Measurements from ENCODE around the gene IFNA2.

The IFNA2 gene

DNA sequence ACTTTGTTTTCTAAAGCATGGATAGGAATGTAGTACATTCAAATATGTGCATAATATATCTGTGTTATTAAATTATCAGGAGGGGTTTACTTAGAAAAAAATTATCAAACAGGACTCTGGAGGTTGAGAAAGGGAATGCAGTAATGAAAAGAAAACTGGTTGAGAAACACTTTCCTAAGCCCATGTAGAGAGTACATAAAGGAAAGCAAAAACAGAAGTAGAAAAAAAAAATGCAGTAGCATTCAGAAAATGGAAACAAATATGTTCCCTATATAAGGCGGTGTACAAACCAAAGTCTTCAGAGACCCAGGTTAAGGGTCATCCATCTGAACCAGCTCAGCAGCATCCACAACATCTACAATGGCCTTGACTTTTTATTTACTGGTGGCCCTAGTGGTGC, 23.6 kb upstream of the IFNA2 start, which contains the start of gene IFNA8:
Gene IFNA8, plus strand, starts transcription at position 301 of the 400 bp plus-strand sequence. Its CDS starts 60 bp downstream, at position 361.
- Histone ChIP-seq H4K20me1 (ENCODE audit: insufficient read depth, low read length) (no peaks in the 10 kb centered on the region), H3K79me2 (ENCODE audit: insufficient read depth, low read length) (no peaks in the 10 kb centered on the region)

DNA sequence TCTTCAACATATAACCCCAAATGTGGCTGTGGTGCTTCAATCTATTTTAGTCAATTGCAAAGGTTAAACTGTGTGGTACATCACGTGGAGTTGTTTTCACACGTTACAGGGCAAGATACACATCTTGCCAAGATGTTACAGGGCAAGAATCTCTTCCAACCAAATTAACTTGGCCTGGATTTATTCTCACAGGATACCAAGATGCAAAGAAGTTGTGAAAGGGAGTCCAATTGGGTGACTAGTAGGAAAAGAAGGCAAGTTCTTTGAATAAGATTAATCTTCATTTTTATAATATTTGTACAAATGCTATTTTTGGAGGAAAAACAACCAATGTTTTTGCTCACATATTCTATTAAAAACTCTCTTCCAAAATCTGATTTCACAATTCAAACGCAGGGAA, 18.9 kb upstream of the IFNA2 start:
- Histone ChIP-seq H3K4me2 (ENCODE audit: insufficient read depth, low read length) (no peak overlapping the region), H3K27me3 (ENCODE audit: insufficient read depth, low read length, poor library complexity) (peaks cover 5% of the 10 kb centered on the region), H3K9me3 (ENCODE audit: insufficient read depth, low read length, severe bottlenecking) (no peaks in the 10 kb centered on the region), H3K4me3 (ENCODE audit: low read depth in 1 of 2, low read length in 2 of 2) (no peak overlapping the region), H2AFZ (ENCODE audit: low read depth, low read length) (no peak overlapping the region), H3K4me1 (ENCODE audit: insufficient read depth, low read length) (no peaks in the 10 kb centered on the region), H3K79me2 (ENCODE audit: insufficient read depth, low read length) (no peaks in the 10 kb centered on the region), H3K9ac (ENCODE audit: low read depth, low read length) (no peak overlapping the region), H3K27ac (ENCODE audit: low read length) (no peak overlapping the region), H3K36me3 (ENCODE audit: insufficient read depth, low read length) (no peaks in the 10 kb centered on the region), H4K20me1 (ENCODE audit: insufficient read depth, low read length) (no peaks in the 10 kb centered on the region)
- DNase-seq (no peak), ATAC-seq (ENCODE audit: insufficient read depth, low read depth) (no peak)
- TF ChIP-seq EZH2 (IDR thresholded peaks at IDR 0.05; ENCODE audit: borderline replicate concordance, low read depth, low read length, severe bottlenecking), result no peak
- TF ChIP-seq, protein P1, sequence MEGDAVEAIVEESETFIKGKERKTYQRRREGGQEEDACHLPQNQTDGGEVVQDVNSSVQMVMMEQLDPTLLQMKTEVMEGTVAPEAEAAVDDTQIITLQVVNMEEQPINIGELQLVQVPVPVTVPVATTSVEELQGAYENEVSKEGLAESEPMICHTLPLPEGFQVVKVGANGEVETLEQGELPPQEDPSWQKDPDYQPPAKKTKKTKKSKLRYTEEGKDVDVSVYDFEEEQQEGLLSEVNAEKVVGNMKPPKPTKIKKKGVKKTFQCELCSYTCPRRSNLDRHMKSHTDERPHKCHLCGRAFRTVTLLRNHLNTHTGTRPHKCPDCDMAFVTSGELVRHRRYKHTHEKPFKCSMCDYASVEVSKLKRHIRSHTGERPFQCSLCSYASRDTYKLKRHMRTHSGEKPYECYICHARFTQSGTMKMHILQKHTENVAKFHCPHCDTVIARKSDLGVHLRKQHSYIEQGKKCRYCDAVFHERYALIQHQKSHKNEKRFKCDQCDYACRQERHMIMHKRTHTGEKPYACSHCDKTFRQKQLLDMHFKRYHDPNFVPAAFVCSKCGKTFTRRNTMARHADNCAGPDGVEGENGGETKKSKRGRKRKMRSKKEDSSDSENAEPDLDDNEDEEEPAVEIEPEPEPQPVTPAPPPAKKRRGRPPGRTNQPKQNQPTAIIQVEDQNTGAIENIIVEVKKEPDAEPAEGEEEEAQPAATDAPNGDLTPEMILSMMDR (IDR thresholded peaks at IDR 0.05; ENCODE audit: borderline replicate concordance, extremely low read depth, low read length, poor library complexity, severe bottlenecking), result no peak

More for the DNA sequence above, 23.6 kb upstream of the IFNA2 start, which contains the start of gene IFNA8:
- Histone ChIP-seq H3K36me3 (ENCODE audit: insufficient read depth, low read length) (no peaks in the 10 kb centered on the region), H3K9me3 (ENCODE audit: insufficient read depth, low read length, severe bottlenecking) (no peaks in the 10 kb centered on the region), H3K9ac (ENCODE audit: low read depth, low read length) (no peak within 1 kb of the TSS), H3K4me1 (ENCODE audit: insufficient read depth, low read length) (no peaks in the 10 kb centered on the region), H3K27me3 (ENCODE audit: insufficient read depth, low read length, poor library complexity) (peaks cover 3% of the 10 kb centered on the region), H3K4me3 (ENCODE audit: low read depth in 1 of 2, low read length in 2 of 2) (no peak within 1 kb of the TSS), H3K4me2 (ENCODE audit: insufficient read depth, low read length) (no peak within 1 kb of the TSS), H3K27ac (ENCODE audit: low read length) (no peak within 1 kb of the TSS), H2AFZ (ENCODE audit: low read depth, low read length) (no peak within 1 kb of the TSS)
- DNase-seq, result no peak
- TF ChIP-seq, protein P1 (IDR thresholded peaks at IDR 0.05; ENCODE audit: borderline replicate concordance, extremely low read depth, low read length, poor library complexity, severe bottlenecking), result no peak
- TF ChIP-seq EZH2 (IDR thresholded peaks at IDR 0.05; ENCODE audit: borderline replicate concordance, low read depth, low read length, severe bottlenecking), result no peak
- no peak for ATAC-seq (ENCODE audit: insufficient read depth, low read depth)

DNA sequence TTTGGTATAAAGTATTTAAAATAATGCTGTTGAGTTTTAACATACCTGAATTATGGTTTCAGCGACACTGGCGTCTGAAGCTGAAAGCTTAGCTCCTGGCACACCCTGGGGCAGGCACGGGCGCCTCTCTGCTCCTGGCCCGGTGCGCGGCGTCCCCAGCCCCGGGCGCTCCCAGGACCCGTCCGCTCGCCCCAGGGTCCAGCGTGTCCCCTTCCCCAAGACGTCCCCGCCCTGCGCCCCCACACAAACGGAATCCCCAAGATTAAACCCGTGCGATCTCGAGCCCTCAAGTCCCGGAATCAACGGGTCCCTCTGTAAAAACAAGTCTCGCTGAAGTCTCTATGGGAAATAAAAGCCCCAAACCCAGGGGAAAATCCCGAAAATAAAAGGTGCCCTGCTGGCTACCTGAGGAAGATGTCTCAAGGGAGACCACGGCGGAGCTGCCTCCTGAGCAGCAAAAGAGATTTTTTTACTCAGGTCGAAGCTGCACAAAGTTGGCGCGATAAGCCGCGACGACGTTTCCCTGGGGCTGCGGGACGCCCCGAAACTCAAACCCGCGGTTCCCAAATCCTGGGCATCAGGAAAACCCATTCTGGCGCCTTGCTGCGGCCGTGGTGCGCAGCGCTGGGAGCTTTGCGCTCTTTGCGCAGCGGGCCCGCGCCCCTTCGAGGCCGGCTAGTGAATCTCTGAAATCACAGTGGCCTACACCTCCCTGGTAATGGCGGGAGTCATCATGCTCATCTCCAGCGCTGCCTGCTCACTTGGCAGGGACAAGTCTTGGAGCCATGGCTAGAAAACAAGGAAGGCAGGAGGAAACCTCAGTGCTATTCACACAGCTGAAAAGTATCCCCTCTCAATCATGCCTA, 17.4 kb upstream of the IFNA2 start:
- H2AFZ ChIP-seq (ENCODE audit: low read depth, low read length), result no peak overlapping the region
- no peaks in the 10 kb centered on the region for H3K4me1 ChIP-seq (ENCODE audit: insufficient read depth, low read length)
- no peak overlapping the region for H3K27ac ChIP-seq (ENCODE audit: low read length)
- DNase-seq (no peak), ATAC-seq (ENCODE audit: insufficient read depth, low read depth) (no peak)
- no peaks in the 10 kb centered on the region for H3K79me2 ChIP-seq (ENCODE audit: insufficient read depth, low read length)
- H3K27me3 ChIP-seq (ENCODE audit: insufficient read depth, low read length, poor library complexity), result peaks cover 6% of the 10 kb centered on the region
- no peaks in the 10 kb centered on the region for H3K9me3 ChIP-seq (ENCODE audit: insufficient read depth, low read length, severe bottlenecking)
- TF ChIP-seq EZH2 (IDR thresholded peaks at IDR 0.05; ENCODE audit: borderline replicate concordance, low read depth, low read length, severe bottlenecking), result no peak
- TF ChIP-seq, protein P1 (IDR thresholded peaks at IDR 0.05; ENCODE audit: borderline replicate concordance, extremely low read depth, low read length, poor library complexity, severe bottlenecking), result no peak
- H4K20me1 ChIP-seq (ENCODE audit: insufficient read depth, low read length), result no peaks in the 10 kb centered on the region
- H3K36me3 ChIP-seq (ENCODE audit: insufficient read depth, low read length), result no peaks in the 10 kb centered on the region
- no peak overlapping the region for H3K4me2 ChIP-seq (ENCODE audit: insufficient read depth, low read length)
- H3K9ac ChIP-seq (ENCODE audit: low read depth, low read length), result no peak overlapping the region
- no peak overlapping the region for H3K4me3 ChIP-seq (ENCODE audit: low read depth in 1 of 2, low read length in 2 of 2)

All from DND-41 (cell line).